VCaP (cell line): ENCODE measurements around the gene PAIP1.

ENCODE experiments used
- H3K27ac ChIP-seq: fragments of 450-650 bp; 2 replicates; pipeline ENCODE4 v1.5.1; 2017
- CTCF ChIP-seq: fragments of 450-650 bp; conservative IDR thresholded peaks from 2 replicates; pipeline ENCODE4 v1.5.1; 2017; ENCODE audit warnings: mild to moderate bottlenecking, moderate library complexity

PAIP1 gene

GRCh38 chr5:43592363-43592762 lies 35.5 kb upstream of the PAIP1 start:
- TF ChIP-seq CTCF = no peak
- no peak overlapping the region for H3K27ac ChIP-seq

DNA sequence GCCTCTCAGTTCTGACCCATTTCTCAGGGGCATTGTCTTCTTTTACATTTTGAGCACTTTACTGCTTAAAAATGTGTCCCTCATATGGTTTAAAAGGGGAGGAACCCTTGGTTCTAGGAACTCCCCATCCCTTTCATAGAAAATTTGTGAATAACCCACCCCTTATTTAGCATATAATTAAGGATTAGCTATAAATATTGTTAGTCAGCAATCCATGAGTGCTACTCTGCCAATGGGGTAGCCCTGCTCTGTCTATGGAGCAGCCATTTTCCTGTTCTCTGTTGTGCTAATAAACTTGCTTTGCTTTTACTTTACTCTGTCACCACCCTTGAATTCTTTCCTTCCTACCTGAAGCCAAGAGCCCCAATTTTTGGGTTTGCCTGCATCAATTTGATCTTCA lies 33.8 kb upstream of the PAIP1 start:
- no peak overlapping the region for H3K27ac ChIP-seq
- no peak for TF ChIP-seq CTCF

DNA sequence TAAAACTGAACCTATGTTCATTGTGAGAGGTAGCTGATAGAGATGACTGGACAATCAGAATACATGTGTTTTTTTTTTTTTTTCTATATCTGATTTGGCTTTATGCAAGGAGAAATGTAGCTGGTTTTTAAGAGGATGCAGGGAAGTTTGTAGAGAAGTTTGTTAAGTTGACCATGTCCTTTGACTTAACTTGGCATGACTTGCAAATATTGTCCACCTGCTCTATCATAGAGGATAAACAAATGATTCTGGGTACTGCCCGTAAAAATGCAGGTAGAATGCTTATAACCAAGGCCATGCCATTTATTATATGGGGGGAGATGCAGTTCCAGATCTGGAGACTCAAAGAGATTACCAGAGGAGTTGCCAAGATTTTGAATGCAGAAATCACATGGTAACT lies 32.4 kb upstream of the PAIP1 start:
- H3K27ac ChIP-seq = no peak overlapping the region

GRCh38 chr5:43588842-43589241 lies 32.0 kb upstream of the PAIP1 start:
- H3K27ac ChIP-seq = no peak overlapping the region
- TF ChIP-seq CTCF = no peak

More for the DNA sequence above, 32.4 kb upstream of the PAIP1 start:
- no peak for TF ChIP-seq CTCF

GRCh38 chr5:43584166-43584699 lies 27.4 kb upstream of the PAIP1 start:
- no peak overlapping the region for H3K27ac ChIP-seq
- TF ChIP-seq CTCF = no peak

DNA sequence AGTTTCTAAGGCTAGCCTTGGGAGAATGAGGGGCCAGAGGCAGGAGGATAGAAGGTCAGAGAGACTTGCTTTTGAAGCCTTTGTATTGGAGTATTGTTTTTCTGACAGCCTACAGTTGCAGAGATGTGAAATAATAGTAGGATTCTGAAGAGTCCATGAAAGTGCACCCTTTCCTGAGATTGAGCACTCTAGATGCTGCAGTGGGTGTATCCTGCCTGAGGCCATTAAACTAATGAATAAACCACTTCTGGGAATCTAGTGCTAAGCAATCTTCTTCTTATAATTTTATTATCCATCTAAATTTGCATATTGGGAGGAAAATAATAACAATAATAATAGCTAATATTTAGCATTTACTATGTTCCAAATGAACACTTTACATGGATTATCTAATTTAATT lies 26.8 kb upstream of the PAIP1 start:
- H3K27ac ChIP-seq = no peak overlapping the region
- TF ChIP-seq CTCF = no peak

DNA sequence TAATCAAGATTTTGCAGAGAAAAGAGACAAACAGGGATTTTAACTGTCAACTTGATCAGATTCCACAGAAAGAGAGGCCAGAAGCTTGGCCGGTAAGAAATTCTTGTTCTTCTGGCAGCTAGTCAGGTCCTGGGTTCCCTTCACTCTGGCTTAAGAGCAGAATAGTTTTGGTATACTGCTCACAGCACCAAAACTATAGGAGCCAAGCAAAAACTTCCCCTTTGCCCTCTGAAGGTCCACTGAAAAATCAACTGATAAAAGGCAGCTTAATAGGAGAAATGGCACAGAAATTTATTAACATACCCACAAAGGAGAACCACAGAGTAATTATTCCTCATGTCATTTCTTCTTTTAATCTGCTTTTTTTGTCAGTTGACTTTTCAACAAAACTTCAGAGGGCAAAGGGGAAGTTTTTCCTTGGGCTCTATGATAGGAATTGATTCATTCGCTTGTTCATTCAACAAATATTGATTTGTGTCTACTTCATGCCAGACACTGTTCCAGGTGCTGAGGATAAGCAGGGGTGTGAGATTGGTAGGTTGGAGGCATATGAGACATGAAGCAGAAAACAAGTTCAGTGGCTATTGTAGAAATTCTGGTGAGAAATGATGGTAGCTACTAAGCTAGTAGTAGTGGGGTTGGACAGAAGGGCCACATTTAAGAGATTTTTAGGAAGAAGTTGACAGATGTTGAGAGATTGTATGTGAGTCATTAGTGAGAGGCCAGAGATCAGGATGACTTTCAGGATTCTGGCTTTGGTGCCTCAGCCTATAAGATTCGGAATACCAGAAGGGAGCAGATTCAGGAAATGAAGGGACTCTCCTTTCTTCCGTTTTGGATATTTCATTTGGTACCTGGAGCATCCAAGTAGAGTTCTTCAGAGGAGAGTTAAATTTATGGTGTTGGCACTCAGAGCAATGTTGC lies 25.5 kb upstream of the PAIP1 start:
- H3K27ac ChIP-seq = no peak overlapping the region
- TF ChIP-seq CTCF = no peak
